Measurements from ENCODE around the gene ARFIP1.
"Not testable (repeated sequence)": the region's sequence is repeated elsewhere in the genome, so short reads cannot be mapped to it uniquely, and the experiment has no call there.

Gene ARFIP1

DNA sequence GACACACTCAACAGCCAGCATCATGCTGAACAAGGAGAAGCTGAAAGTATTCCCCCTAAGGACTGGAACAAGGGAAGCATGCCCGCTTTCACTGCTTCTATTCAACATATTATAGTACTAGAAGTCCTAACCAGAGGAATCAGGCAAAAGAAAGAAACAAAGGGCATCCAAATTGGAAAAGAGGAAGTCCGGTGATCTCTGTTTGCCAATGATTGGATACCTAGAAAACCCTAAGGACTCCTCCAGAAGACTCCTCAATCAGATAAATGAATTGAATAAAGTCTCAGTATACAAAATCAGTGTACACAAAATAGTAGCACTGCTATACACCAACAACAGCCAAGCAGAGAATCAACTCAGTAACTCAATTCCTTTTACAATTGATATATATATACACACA lies 44.8 kb downstream of the ARFIP1 start:
- ChIA-PET POLR2A (no interaction called here), CTCF (no interaction called here)

GRCh38 chr4:152825336-152825735 lies 45.6 kb downstream of the ARFIP1 start:
- ChIA-PET POLR2A (no interaction called here), CTCF (no interaction called here)
- TF ChIP-seq, protein P1, sequence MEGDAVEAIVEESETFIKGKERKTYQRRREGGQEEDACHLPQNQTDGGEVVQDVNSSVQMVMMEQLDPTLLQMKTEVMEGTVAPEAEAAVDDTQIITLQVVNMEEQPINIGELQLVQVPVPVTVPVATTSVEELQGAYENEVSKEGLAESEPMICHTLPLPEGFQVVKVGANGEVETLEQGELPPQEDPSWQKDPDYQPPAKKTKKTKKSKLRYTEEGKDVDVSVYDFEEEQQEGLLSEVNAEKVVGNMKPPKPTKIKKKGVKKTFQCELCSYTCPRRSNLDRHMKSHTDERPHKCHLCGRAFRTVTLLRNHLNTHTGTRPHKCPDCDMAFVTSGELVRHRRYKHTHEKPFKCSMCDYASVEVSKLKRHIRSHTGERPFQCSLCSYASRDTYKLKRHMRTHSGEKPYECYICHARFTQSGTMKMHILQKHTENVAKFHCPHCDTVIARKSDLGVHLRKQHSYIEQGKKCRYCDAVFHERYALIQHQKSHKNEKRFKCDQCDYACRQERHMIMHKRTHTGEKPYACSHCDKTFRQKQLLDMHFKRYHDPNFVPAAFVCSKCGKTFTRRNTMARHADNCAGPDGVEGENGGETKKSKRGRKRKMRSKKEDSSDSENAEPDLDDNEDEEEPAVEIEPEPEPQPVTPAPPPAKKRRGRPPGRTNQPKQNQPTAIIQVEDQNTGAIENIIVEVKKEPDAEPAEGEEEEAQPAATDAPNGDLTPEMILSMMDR (IDR thresholded peaks at IDR 0.05; ENCODE audit: insufficient read depth, low read length, missing control alignments): no peak
- H3K4me3 ChIP-seq (ENCODE audit: low read depth, low read length): no peak overlapping the region
- DNase-seq (ENCODE audit: low read depth, low spot score): no peak

More for the DNA sequence above, 44.8 kb downstream of the ARFIP1 start:
- no peak overlapping the region for H3K4me3 ChIP-seq (ENCODE audit: low read depth, low read length)
- no peak for DNase-seq (ENCODE audit: low read depth, low spot score)
- TF ChIP-seq, protein P1 (IDR thresholded peaks at IDR 0.05; ENCODE audit: insufficient read depth, low read length, missing control alignments): no peak

DNA sequence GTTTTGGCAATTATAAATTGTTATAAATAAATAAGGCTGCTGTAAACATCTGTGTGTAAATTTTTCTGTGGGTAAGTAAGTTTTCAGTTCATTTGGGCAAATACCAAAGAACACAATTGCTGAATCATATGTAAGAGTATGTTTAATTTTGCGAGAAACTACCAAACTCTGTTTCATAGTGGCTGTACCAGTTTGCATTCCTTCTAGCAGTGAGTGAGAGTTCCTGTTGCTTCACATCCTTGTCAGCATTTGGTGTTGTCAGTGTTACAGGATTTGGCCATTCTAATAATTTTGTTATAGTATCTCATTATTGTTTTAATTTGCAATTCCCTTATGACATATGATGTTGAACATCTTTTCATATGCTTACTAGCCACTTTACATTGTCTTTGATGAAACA lies 48.4 kb downstream of the ARFIP1 start:
- TF ChIP-seq, protein P1 (IDR thresholded peaks at IDR 0.05; ENCODE audit: insufficient read depth, low read length, missing control alignments): no peak
- ChIA-PET CTCF (no interaction called here), POLR2A (no interaction called here)
- DNase-seq (ENCODE audit: low read depth, low spot score): no peak
- no peak overlapping the region for H3K4me3 ChIP-seq (ENCODE audit: low read depth, low read length)

GRCh38 chr4:152831416-152831815 lies 51.7 kb downstream of the ARFIP1 start:
- TF ChIP-seq, protein P1 (IDR thresholded peaks at IDR 0.05; ENCODE audit: insufficient read depth, low read length, missing control alignments): no peak
- ChIA-PET CTCF (interaction anchor here (1.2 kb wide), 1 partner anchor 12 kb away, joined by 5 read pairs; no protein-coding TSS in a partner anchor), POLR2A (no interaction called here)
- no peak overlapping the region for H3K4me3 ChIP-seq (ENCODE audit: low read depth, low read length)
- DNase-seq (ENCODE audit: low read depth, low spot score): no peak

- POLR2A ChIA-PET: no interaction called here
- TF ChIP-seq, protein P1 (IDR thresholded peaks at IDR 0.05; ENCODE audit: insufficient read depth, low read length, missing control alignments): no peak
- CTCF ChIA-PET: no interaction called here
- no peak for DNase-seq (ENCODE audit: low read depth, low spot score)
- H3K4me3 ChIP-seq (ENCODE audit: low read depth, low read length): no peak overlapping the region
Measured at GRCh38 chr4:152836936-152837335, 57.2 kb downstream of the ARFIP1 start.

DNA sequence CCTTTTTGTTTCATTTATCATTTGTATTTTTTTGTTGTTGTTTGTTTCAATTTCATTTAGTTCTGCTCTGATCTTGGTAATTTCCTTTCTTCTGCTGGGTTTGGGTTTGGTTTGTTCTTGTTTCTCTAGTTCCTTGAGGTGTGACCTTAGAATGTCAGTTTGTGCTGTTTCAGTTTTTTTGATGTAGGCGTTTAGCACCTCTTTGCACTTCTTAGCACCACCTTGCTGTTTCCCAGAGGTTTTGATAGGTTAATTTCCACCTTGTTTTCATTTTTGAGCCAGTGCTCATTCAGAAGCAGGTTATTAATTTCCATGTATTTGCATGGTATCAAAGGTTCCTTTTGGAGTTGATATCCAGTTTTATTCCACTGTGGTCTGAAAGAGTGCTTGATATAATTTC lies 60.0 kb downstream of the ARFIP1 start:
- H3K4me3 ChIP-seq (ENCODE audit: low read depth, low read length); DNase-seq (ENCODE audit: low read depth, low spot score); POLR2A ChIA-PET: not testable (repeated sequence)
- CTCF ChIA-PET: interaction anchor here (1.0 to 1.1 kb wide), 2 partner anchors 12 to 244 kb away, joined by 3 to 6 read pairs; no protein-coding TSS in a partner anchor

GRCh38 chr4:152843481-152844090 lies 63.8 kb downstream of the ARFIP1 start:
- ChIA-PET POLR2A (interaction anchor here (0.6 kb wide), 1 partner anchor 289 kb away, joined by 3 read pairs; no protein-coding TSS in a partner anchor), CTCF (interaction anchor here (0.7 to 2.4 kb wide), 7 partner anchors 12 to 342 kb away, joined by 3 to 13 read pairs (median 5); no protein-coding TSS in a partner anchor)
- no peak for DNase-seq (ENCODE audit: low read depth, low spot score)
- no peak overlapping the region for H3K4me3 ChIP-seq (ENCODE audit: low read depth, low read length)
- TF ChIP-seq, protein P1 (IDR thresholded peaks at IDR 0.05; ENCODE audit: insufficient read depth, low read length, missing control alignments): no peak
